ENCODE results near the gene GRK5. TPM values are rescaled to one million over a fixed set of nuclear protein-coding genes. Genes with fewer than 3 reads are reported as not detected.

Gene GRK5
- total RNA-seq, 1 experiment from 2014 or later: 2.3 TPM

DNA sequence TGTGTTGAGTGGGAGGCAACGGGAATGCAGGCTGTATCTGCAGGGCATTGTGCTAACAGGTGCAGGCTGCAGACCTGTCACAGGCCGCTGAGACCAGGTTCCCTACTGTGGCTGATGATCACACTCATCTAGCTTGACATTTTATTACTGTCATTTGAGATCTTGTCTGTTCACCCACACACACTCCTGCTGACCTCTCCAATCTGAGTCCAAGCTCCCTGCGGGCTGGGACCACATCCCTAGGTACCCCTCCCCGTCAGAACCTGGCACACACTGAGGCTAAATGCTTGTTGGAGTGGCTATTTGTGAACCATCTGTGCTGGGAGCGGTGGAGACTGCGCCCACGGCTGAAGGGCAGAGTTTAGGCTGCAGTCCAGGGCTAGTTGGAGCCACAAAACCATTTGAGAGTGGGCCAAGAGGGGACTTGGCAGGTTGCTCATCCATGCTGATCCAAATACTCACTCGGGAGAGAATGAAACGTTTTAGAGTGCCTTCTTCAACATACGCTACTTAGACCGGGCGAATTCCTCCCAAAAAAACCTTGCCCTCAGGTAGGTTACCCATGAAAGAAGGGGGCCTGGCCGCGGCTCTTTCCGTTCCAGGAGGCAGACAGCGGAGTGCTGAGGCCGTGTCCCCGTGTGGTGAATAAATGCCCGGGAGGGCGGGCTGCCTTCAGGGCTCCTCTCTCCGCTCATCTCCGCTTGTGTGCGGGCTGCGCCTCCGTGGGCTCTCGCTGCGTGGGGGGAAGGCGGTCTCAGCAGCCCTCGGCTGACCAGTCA, 170.8 kb downstream of the GRK5 start:
- H3K36me3 Mint-ChIP-seq: no peaks in the 10 kb centered on the region
- ChIA-PET POLR2A (no interaction called here), CTCF (interaction anchor here (1.7 kb wide), 1 partner anchor 179 kb away, joined by 8 read pairs; no protein-coding TSS in a partner anchor)
- ATAC-seq (no peak), DNase-seq (ENCODE audit: low spot score) (no peak)
- no peaks in the 10 kb centered on the region for H3K9me3 Mint-ChIP-seq
- TF ChIP-seq, protein P1, sequence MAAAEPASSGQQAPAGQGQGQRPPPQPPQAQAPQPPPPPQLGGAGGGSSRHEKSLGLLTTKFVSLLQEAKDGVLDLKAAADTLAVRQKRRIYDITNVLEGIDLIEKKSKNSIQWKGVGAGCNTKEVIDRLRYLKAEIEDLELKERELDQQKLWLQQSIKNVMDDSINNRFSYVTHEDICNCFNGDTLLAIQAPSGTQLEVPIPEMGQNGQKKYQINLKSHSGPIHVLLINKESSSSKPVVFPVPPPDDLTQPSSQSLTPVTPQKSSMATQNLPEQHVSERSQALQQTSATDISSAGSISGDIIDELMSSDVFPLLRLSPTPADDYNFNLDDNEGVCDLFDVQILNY (CRISPR knock-in tag; IDR thresholded peaks at IDR 0.05): no peak
- TF ChIP-seq CREB1 (CRISPR knock-in tag; IDR thresholded peaks at IDR 0.05) (no peak), ETV6 (CRISPR knock-in tag; IDR thresholded peaks at IDR 0.05) (no peak), CREM (CRISPR knock-in tag; IDR thresholded peaks at IDR 0.05) (no peak), CBFB (CRISPR knock-in tag; IDR thresholded peaks at IDR 0.05; ENCODE audit: low read depth) (no peak), NFATC4 (CRISPR knock-in tag; IDR thresholded peaks at IDR 0.05) (no peak), ZNF671 (CRISPR knock-in tag; IDR thresholded peaks at IDR 0.05) (no peak), SMAD3 (CRISPR knock-in tag; IDR thresholded peaks at IDR 0.05; ENCODE audit: borderline replicate concordance) (no peak), ZNF219 (CRISPR knock-in tag; IDR thresholded peaks at IDR 0.05; ENCODE audit: borderline replicate concordance) (no peak), ZNF138 (CRISPR knock-in tag; conservative IDR thresholded peaks at IDR 0.05) (no peak), NFE2L1 (CRISPR knock-in tag; IDR thresholded peaks at IDR 0.05) (no peak), ZNF396 (CRISPR knock-in tag; IDR thresholded peaks at IDR 0.05; ENCODE audit: borderline replicate concordance) (no peak), ELF4 (CRISPR knock-in tag; IDR thresholded peaks at IDR 0.05; ENCODE audit: low read depth) (no peak)
- TF ChIP-seq, protein P2, sequence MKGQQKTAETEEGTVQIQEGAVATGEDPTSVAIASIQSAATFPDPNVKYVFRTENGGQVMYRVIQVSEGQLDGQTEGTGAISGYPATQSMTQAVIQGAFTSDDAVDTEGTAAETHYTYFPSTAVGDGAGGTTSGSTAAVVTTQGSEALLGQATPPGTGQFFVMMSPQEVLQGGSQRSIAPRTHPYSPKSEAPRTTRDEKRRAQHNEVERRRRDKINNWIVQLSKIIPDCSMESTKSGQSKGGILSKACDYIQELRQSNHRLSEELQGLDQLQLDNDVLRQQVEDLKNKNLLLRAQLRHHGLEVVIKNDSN (CRISPR knock-in tag; IDR thresholded peaks at IDR 0.05): no peak
- TF ChIP-seq, protein P3, sequence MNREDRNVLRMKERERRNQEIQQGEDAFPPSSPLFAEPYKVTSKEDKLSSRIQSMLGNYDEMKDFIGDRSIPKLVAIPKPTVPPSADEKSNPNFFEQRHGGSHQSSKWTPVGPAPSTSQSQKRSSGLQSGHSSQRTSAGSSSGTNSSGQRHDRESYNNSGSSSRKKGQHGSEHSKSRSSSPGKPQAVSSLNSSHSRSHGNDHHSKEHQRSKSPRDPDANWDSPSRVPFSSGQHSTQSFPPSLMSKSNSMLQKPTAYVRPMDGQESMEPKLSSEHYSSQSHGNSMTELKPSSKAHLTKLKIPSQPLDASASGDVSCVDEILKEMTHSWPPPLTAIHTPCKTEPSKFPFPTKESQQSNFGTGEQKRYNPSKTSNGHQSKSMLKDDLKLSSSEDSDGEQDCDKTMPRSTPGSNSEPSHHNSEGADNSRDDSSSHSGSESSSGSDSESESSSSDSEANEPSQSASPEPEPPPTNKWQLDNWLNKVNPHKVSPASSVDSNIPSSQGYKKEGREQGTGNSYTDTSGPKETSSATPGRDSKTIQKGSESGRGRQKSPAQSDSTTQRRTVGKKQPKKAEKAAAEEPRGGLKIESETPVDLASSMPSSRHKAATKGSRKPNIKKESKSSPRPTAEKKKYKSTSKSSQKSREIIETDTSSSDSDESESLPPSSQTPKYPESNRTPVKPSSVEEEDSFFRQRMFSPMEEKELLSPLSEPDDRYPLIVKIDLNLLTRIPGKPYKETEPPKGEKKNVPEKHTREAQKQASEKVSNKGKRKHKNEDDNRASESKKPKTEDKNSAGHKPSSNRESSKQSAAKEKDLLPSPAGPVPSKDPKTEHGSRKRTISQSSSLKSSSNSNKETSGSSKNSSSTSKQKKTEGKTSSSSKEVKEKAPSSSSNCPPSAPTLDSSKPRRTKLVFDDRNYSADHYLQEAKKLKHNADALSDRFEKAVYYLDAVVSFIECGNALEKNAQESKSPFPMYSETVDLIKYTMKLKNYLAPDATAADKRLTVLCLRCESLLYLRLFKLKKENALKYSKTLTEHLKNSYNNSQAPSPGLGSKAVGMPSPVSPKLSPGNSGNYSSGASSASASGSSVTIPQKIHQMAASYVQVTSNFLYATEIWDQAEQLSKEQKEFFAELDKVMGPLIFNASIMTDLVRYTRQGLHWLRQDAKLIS (CRISPR knock-in tag; IDR thresholded peaks at IDR 0.05; ENCODE audit: borderline replicate concordance): no peak
- TF ChIP-seq, protein P4, sequence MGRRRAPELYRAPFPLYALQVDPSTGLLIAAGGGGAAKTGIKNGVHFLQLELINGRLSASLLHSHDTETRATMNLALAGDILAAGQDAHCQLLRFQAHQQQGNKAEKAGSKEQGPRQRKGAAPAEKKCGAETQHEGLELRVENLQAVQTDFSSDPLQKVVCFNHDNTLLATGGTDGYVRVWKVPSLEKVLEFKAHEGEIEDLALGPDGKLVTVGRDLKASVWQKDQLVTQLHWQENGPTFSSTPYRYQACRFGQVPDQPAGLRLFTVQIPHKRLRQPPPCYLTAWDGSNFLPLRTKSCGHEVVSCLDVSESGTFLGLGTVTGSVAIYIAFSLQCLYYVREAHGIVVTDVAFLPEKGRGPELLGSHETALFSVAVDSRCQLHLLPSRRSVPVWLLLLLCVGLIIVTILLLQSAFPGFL (CRISPR knock-in tag; IDR thresholded peaks at IDR 0.05; ENCODE audit: borderline replicate concordance): no peak
- TF ChIP-seq, protein P5, sequence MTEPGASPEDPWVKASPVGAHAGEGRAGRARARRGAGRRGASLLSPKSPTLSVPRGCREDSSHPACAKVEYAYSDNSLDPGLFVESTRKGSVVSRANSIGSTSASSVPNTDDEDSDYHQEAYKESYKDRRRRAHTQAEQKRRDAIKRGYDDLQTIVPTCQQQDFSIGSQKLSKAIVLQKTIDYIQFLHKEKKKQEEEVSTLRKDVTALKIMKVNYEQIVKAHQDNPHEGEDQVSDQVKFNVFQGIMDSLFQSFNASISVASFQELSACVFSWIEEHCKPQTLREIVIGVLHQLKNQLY (CRISPR knock-in tag; IDR thresholded peaks at IDR 0.05): no peak
- TF ChIP-seq, protein P6, sequence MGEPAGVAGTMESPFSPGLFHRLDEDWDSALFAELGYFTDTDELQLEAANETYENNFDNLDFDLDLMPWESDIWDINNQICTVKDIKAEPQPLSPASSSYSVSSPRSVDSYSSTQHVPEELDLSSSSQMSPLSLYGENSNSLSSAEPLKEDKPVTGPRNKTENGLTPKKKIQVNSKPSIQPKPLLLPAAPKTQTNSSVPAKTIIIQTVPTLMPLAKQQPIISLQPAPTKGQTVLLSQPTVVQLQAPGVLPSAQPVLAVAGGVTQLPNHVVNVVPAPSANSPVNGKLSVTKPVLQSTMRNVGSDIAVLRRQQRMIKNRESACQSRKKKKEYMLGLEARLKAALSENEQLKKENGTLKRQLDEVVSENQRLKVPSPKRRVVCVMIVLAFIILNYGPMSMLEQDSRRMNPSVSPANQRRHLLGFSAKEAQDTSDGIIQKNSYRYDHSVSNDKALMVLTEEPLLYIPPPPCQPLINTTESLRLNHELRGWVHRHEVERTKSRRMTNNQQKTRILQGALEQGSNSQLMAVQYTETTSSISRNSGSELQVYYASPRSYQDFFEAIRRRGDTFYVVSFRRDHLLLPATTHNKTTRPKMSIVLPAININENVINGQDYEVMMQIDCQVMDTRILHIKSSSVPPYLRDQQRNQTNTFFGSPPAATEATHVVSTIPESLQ (CRISPR knock-in tag; IDR thresholded peaks at IDR 0.05): no peak
- no peaks in the 10 kb centered on the region for H3K27me3 Mint-ChIP-seq (ENCODE audit: low read depth)
- no peak overlapping the region for H3K4me3 Mint-ChIP-seq
- no peak overlapping the region for H3K27ac Mint-ChIP-seq
- H3K4me1 Mint-ChIP-seq: 0 out of 2 replicates have a peak, but pooled peaks cover 3% of the 10 kb centered on the region
